NCI-H69 (cell line): Measurements from ENCODE around the gene CC2D1B.
"Not testable (repeated sequence)": the region's sequence is repeated elsewhere in the genome, so short reads cannot be mapped to it uniquely, and the experiment has no call there.

ENCODE experiments used
- DNase-seq: peaks from one replicate; lab custom pipeline; 2025; lab: John Stamatoyannopoulos, UW

Gene CC2D1B, protein sequence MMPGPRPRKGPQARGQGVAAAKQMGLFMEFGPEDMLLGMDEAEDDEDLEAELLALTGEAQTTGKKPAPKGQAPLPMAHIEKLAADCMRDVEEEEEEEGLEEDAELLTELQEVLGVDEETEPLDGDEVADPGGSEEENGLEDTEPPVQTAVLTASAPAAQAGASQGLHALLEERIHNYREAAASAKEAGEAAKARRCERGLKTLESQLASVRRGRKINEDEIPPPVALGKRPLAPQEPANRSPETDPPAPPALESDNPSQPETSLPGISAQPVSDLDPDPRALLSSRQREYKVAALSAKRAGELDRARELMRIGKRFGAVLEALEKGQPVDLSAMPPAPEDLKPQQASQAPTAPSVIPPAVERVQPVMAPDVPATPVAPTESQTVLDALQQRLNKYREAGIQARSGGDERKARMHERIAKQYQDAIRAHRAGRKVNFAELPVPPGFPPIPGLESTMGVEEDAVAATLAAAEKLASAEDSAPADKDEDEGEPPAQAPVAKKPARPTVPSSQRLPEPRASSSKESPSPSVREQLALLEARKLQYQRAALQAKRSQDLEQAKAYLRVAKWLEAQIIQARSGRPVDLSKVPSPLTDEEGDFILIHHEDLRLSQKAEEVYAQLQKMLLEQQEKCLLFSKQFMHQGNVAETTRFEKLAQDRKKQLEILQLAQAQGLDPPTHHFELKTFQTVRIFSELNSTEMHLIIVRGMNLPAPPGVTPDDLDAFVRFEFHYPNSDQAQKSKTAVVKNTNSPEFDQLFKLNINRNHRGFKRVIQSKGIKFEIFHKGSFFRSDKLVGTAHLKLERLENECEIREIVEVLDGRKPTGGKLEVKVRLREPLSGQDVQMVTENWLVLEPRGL

DNA sequence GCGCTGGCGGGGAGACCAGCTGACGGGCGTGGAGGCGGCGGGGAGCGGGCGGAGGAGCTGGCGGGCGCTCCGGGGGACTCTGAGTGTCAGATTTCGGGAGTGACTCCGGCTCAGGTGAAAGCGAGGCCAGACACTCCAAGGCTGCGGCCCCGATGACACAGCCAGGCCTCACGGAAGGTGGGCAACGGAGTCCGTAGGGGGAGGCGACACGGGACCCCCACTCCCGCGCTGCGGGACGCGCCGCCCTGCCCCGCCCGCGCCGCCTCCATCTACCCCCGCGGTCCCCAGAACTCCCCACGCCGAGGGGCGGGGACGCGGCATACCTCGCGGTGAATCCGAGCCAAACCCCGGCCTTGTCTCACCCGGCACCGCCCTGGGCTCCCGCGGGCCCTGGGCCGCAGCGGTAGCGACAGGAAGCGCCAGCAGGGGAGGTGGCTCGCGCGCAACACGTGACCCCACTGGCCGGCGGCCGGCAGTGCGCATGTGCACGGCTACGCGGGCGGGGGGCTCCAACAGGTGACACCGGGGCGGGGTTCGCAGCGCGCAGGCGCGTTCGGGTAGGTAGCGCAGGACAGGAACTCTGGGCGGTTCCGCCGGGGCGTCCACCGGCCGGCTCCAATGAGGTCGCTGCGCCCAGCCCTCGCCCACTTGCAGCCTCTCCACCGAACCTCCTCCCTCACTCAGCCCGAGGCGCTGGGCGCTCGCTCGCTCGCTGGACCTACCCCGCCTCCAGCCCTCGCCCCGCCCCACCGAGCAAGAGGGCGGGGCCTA is at the start of gene CC2D1B:
CC2D1B (minus strand) TSS at position 460 of the 771 bp plus-strand sequence. CDS start 1,585 bp downstream, outside the sequence.
- peak; percentile 97 for DNase-seq

DNA sequence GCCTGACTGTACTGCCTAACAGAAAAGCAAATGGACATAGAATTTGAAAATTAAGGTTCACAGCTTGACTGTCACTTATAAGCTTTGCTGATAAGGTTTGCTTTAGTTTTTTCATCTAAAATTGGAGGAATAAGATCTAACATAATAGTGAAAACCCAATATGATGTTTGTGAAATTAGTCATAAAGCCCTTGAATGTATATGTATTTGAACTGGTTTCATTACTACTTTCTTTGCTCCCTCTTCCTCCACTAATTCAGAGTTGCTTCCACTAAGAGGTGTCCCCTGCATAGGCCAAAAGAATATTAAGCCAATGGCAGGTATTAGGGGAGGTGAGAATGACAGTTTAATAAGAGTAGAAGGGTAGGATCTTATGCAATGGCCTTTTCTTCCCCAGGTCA is 48.9 kb upstream of the CC2D1B start:
- no peak for DNase-seq

GRCh38 chr1:52413410-52413989 is 47.5 kb upstream of the CC2D1B start:
- DNase-seq, result no peak

GRCh38 chr1:52404975-52405338 is 39.0 kb upstream of the CC2D1B start:
- DNase-seq, result no peak

DNA sequence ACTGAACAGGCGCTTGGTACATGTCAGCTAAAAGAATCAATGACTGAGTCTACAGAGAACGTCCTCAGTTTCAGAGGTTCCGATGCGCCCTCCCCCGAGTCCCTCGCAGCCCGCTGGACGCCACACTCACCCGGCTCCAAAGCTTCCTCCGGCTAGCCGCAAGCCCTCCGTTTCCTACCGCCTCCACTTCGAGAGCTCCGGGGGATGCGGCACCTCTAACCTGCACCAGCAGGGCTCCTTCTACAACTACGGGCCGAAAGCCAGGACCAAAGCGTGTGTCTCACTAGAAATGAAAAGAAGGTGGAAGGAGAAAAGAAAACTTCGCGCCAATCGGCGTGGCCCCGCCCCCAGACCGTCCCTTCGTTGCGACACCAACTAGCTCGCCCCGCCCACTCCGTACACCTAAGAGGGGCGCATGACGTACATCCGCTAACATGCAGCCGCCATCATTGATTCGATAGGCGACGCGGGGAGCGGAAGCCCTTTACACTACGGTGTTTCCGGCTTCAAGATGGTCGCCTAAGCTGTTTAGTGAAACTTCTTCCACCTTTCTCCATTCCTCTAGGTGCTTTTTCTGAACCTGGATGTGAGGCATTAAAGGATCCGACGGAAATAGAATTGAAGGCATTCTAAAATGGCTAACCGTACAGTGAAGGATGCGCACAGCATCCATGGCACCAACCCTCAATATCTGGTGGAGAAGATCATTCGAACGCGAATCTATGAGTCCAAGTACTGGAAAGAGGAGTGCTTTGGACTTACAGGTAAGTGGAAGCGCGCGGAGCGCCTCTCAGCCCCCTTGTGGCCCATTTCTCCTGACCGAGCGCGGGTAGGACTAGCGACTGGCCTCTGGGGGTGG is 38.3 kb upstream of the CC2D1B start, which contains the start of the genes ORC1 and PRPF38A:
ORC1 (minus strand) TSS at position 308 of the 859 bp plus-strand sequence. CDS start 2,200 bp downstream, outside the sequence.
PRPF38A (plus strand) TSS at position 487 of the 859 bp plus-strand sequence; CDS start at position 635, 148 bp downstream.
- DNase-seq, result peak; percentile 98

GRCh38 chr1:52403566-52404115 is 37.6 kb upstream of the CC2D1B start:
- peak; percentile 70 for DNase-seq

DNA sequence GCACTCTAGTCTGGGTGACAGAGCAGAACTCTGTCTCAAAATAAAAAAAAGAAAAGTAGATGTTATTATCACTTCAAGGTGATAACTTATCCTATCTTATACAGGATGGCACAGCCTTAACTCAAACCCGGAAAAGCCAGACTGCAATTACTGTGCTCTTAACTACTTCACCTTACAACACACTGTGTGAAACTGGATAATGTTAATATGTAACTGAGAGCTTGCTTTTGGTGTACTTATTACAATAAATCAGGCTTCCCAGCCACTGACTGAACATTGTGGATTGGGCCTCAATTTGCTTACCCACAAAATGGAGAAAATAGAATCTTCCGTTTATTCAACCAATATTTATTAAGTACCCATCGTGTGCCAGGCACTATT is 36.8 kb upstream of the CC2D1B start:
- no peak for DNase-seq

GRCh38 chr1:52400131-52400530 is 34.1 kb upstream of the CC2D1B start:
- DNase-seq, result no peak

DNA sequence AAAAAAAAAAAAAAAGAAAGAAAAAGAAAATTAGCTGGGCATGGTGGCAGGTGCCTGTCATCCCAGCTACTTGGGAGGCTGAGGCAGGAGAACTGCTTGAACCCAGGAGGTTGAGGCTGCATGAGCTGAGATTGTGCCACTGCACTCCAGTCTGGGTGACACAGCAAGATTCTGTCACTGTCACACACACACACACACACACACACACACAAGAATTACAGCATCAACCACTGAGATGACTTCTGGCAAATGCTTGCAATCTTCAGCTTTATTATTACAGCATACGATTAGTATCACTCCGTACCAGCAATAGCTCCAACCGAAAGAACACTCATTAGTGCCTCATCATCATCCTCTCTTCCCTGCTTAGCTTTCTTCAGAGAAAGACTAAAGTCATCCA is 33.6 kb upstream of the CC2D1B start:
- no peak for DNase-seq

DNA sequence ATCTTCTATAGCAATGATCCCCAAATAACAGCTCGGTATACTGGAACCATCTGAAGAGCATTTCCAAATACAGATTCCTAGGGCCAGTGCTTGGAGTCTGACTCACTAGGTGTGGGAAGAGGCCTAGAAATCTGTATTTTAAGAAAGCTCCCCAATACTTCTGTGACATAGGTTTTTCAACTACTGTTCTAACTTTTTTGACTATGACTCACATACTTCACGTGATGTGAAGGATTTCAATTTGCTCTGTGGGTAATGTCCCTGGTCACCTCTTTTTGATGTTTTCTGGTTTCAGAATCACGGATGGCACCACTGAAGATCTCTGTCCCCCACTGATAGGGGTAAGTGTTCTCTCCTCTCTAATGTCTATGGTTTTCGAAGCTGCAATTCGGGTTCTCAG is 27.2 kb upstream of the CC2D1B start:
- DNase-seq, result no peak

- no peak for DNase-seq
Measured at GRCh38 chr1:52386458-52386857, 20.5 kb upstream of the CC2D1B start.

DNA sequence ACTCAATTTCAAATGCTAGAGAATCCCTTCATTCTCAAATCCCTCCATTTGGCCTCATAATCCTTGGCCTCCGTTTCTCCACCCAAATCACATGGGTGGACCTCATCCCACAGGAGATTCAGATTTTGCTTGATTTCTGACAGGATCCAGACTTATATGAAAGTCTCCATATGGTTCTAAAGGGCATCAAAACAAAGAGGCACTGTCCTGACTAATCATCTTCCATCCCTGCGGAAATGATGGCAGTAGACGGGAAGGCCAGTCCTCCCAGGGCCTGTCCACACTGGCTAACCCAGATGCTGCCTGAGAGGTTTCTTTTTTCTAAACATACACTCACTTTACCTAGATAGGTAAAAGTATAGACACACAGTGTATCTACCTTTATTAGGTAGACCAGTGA is 19.4 kb upstream of the CC2D1B start:
- DNase-seq, result no peak

DNA sequence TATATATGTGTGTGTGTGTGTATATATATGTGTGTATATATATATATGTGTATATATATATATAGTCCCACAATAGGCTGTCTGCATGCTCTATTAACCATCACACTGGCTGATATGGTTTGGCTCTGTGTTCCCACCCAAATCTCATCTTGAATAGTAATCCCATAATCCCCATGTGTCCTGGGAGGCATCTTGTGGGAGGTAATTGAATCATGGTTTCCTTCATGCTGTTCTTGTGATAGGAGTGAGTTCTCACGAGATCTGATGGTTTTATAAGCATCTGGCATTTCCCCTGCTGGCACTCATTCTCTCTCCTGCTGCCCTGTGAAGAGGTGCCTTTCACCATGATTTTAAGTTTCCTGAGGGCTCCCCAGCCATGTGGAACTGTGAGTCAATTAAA is 3.8 kb upstream of the CC2D1B start:
- DNase-seq, result not testable (repeated sequence)

- DNase-seq, result peak; percentile 81
Measured at GRCh38 chr1:52368383-52369172, 2.6 kb upstream of the CC2D1B start.

DNA sequence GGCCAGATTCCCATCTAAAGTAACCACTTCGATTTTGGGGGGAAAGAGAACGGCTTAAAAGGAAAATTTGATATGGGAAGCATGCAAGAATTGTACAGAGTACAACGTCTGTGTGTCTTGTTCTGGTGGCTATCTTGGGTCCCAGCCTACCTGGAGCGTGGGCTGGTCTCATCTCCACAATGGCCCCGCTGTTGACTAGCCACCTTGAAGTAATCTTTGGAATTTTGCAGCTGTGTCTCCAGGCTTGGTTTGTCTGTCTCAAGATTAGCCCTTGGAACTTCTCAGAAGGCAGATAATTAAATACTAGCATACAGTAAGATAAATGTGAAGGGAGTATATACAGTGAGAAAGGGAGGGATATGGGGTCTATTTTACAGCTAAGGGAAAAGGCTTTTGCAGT is 1.3 kb upstream of the CC2D1B start:
- no peak for DNase-seq

DNA sequence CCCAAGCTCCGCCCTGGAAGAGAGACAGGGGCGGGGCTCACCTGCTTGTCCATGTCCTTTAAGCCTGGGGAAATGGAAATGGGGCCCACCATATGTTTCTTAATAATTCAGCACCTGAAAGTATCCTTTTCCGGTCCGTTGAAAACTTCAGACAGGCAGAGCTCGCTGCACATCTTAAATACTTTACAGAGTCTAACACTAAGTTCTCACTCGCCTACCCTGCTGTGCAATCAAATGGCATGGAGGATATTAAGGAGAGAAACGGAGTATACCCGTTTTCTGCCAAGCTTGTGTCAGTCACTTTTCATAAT is 467 bp upstream of the CC2D1B start:
- no peak for DNase-seq

DNA sequence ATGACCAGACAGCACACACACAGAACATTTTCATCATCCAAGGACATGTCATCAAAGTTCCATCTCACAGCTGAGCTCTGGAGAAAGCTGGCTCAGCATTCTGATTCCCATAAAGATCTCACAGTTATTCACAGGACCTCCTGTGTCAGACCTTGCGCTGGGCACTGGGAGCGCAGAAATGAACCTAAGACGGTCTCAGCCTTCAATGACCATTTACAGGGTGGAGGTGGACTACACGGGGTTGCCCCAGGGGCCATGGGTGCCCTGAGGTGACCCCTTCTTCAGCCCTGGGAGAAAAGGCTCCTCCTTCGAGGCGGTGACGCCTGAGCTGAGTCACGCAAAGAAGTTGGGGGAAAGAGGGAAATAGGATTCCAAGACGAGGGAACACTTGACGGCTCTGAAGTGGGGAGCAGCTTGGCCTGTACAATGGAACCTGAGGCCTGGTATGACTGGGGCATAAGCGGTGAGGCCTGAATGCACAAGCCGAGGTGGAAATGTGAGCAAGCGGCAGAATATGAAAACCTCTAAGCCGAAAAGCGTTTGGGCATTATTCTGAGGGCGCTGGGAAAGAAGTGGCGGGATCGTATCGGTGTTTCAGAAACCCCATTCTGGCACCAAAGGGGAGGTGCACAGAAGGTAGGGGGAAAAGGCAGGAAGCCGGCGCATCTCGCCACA is 797 bp downstream of the CC2D1B start:
- DNase-seq, result peak; percentile 45

- DNase-seq, result no peak
Measured at GRCh38 chr1:52364235-52364839, 1.7 kb downstream of the CC2D1B start.

DNA sequence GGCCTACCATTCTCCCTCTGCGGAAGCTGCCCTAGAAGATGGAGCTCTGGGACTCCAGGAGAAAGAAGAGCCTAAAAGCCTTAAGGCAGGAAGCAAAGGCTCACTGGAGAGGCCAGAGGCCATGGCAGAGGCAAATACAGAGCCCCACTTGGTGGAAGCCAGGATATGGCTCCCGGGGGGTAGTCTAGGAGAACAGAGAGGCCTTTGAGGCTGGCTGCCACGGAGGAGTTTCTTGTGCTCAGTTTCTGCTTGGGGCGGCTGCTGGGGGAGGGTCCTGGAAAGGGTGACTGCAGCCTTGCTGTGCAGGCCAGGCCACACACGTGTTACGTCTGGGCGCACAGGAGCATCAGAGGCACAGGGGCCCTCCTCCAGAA is 5.4 kb downstream of the CC2D1B start:
- no peak for DNase-seq
